ENCODE measurements around the gene MYLK4. TPM values are rescaled to one million over a fixed set of nuclear protein-coding genes. Genes with fewer than 3 reads are reported as not detected.

Gene MYLK4
- total and polyA plus RNA-seq, 2 of the 13 experiments (the other 11 are each of a cell fraction or from before 2014, with no cell fraction given), result 0.26 to 0.29 TPM

DNA sequence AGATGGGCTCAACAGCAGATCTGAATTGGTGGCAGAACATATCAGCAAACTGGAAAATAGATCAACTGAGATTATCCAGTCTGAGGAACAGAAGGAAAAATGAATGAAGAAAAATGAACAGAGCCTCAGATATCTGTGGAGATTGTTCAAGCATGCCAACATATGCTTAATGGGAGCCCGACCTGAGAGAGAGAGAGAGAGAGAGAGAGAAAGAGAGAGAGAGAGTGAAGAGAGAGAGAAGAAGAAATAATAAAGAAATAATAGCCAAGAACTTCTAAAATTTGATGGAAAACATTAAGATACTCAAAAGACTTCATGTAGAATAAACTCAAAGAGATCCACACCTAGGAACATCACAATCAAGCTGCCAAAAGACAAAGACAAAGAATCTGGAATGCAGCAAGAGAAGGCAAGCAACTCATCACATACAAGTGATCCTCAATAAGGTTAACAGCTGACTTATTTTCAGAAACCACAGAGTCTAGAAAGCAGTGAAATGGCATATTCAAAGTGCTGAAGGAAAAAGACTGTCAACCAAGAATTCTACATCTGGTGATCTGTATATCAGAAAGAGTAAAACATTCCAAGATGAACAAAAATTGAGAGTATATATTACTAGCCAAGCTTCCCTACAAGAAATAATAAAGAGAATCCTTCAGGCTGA is 97.2 kb downstream of the MYLK4 start (continued):
- TF ChIP-seq, protein P1, sequence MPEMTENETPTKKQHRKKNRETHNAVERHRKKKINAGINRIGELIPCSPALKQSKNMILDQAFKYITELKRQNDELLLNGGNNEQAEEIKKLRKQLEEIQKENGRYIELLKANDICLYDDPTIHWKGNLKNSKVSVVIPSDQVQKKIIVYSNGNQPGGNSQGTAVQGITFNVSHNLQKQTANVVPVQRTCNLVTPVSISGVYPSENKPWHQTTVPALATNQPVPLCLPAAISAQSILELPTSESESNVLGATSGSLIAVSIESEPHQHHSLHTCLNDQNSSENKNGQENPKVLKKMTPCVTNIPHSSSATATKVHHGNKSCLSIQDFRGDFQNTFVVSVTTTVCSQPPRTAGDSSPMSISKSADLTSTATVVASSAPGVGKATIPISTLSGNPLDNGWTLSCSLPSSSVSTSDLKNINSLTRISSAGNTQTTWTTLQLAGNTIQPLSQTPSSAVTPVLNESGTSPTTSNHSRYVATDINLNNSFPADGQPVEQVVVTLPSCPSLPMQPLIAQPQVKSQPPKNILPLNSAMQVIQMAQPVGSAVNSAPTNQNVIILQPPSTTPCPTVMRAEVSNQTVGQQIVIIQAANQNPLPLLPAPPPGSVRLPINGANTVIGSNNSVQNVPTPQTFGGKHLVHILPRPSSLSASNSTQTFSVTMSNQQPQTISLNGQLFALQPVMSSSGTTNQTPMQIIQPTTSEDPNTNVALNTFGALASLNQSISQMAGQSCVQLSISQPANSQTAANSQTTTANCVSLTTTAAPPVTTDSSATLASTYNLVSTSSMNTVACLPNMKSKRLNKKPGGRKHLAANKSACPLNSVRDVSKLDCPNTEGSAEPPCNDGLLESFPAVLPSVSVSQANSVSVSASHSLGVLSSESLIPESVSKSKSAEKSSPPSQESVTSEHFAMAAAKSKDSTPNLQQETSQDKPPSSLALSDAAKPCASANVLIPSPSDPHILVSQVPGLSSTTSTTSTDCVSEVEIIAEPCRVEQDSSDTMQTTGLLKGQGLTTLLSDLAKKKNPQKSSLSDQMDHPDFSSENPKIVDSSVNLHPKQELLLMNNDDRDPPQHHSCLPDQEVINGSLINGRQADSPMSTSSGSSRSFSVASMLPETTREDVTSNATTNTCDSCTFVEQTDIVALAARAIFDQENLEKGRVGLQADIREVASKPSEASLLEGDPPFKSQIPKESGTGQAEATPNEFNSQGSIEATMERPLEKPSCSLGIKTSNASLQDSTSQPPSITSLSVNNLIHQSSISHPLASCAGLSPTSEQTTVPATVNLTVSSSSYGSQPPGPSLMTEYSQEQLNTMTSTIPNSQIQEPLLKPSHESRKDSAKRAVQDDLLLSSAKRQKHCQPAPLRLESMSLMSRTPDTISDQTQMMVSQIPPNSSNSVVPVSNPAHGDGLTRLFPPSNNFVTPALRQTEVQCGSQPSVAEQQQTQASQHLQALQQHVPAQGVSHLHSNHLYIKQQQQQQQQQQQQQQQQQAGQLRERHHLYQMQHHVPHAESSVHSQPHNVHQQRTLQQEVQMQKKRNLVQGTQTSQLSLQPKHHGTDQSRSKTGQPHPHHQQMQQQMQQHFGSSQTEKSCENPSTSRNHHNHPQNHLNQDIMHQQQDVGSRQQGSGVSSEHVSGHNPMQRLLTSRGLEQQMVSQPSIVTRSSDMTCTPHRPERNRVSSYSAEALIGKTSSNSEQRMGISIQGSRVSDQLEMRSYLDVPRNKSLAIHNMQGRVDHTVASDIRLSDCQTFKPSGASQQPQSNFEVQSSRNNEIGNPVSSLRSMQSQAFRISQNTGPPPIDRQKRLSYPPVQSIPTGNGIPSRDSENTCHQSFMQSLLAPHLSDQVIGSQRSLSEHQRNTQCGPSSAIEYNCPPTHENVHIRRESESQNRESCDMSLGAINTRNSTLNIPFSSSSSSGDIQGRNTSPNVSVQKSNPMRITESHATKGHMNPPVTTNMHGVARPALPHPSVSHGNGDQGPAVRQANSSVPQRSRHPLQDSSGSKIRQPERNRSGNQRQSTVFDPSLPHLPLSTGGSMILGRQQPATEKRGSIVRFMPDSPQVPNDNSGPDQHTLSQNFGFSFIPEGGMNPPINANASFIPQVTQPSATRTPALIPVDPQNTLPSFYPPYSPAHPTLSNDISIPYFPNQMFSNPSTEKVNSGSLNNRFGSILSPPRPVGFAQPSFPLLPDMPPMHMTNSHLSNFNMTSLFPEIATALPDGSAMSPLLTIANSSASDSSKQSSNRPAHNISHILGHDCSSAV (CRISPR knock-in tag; IDR thresholded peaks at IDR 0.05; ENCODE audit: borderline replicate concordance), result no peak
- TF ChIP-seq FLYWCH1 (CRISPR knock-in tag; IDR thresholded peaks at IDR 0.05) (no peak), ZMYM2 (CRISPR knock-in tag; IDR thresholded peaks at IDR 0.05) (no peak), NR3C1 (CRISPR knock-in tag; IDR thresholded peaks at IDR 0.05) (no peak), NR2F6 (IDR thresholded peaks at IDR 0.05) (no peak), NR2F6 (CRISPR knock-in tag; IDR thresholded peaks at IDR 0.05) (no peak)
- TF ChIP-seq, protein P2, sequence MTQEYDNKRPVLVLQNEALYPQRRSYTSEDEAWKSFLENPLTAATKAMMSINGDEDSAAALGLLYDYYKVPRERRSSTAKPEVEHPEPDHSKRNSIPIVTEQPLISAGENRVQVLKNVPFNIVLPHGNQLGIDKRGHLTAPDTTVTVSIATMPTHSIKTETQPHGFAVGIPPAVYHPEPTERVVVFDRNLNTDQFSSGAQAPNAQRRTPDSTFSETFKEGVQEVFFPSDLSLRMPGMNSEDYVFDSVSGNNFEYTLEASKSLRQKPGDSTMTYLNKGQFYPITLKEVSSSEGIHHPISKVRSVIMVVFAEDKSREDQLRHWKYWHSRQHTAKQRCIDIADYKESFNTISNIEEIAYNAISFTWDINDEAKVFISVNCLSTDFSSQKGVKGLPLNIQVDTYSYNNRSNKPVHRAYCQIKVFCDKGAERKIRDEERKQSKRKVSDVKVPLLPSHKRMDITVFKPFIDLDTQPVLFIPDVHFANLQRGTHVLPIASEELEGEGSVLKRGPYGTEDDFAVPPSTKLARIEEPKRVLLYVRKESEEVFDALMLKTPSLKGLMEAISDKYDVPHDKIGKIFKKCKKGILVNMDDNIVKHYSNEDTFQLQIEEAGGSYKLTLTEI (CRISPR knock-in tag; conservative IDR thresholded peaks at IDR 0.05), result no peak

Data from HepG2 (cell line).